Measurements from ENCODE around the gene PBX3. TPM values are rescaled to one million over a fixed set of nuclear protein-coding genes. Genes with fewer than 3 reads are reported as not detected.

Gene PBX3
- total RNA-seq, 1 donor from 2014 or later: 22.2 TPM

DNA sequence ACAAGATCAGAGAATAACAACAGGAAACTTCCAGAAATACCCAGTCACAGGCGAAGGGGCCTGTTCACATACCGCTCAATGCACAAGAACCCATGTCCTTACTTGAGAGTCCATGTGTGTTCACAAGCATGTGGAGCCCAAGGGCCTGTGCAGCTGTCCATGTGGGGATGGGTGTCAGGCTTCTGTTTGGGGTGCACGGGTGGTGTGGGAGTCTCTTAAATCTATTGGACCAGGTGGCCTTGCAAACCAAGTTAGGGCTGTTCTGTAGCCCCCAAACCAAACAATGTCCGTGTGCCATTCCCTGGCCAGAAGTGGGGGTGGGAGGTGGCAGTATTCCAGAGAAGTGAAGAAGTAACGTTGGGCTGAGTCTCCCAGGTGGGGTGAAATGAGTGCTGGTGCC lies 222.3 kb downstream of the PBX3 start:
- intact Hi-C loops (cut with micrococcal nuclease): no loop called here

DNA sequence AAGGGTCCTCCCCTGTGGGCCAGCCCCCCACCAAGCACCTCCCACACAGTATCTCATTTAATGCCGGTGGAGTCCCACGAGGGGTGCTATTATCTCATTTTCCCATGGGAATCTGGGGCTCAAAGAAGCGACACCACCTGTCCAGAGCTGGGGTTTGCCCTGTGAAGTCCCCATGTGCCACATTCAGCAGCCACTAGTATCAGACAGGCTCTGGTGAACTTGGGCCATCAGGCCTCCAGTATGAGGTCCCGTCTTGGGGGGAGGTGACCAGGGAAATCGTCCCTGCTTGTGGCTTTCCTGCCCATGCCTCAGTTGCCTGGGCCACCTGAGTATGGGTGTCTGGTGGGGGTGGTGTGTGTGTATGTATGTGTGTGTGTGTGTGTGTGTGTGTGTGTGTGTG lies 222.7 kb downstream of the PBX3 start:
- intact Hi-C loops (cut with micrococcal nuclease): no loop called here

DNA sequence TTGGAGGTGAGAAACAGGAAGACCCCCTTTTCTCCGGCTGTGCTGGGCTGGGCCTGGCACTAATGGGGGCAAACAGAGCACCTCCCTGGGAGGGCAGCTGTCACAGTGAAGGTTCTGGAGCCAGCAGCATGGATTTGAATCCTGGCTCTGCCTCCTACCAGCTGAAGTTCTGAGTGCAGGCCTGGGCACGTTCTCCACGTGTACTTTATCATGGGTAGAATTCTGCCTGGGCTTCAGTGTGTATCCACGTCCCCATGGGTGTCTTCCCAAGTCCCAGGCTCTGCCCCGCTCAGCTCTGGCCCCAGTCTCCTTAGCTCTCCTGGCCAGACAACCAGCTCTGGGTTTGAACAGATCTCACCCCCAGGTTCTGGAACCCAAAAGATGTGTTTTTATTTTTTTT lies 223.2 kb downstream of the PBX3 start:
- intact Hi-C loops (cut with micrococcal nuclease): no loop called here

DNA sequence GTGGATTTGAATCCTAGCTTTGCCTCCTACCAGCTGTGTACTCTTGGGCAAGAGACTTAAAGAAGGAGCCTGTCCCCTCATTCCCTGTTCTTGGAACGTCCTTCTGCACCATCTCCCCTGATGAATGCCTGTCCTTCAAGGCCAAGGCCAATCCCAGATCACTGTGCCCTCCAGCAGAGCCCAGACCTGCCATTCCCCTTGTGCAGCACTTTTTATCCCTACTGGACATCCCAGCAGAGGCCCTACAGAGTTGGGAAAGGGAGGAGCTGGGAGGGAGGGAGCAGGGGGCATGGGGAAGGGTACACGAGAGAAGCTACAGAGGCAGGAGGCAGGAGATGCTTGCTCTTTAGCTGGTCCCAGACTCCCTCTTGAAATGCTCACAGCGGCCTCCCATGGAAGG lies 223.9 kb downstream of the PBX3 start:
- intact Hi-C loops (cut with micrococcal nuclease): no loop called here

DNA sequence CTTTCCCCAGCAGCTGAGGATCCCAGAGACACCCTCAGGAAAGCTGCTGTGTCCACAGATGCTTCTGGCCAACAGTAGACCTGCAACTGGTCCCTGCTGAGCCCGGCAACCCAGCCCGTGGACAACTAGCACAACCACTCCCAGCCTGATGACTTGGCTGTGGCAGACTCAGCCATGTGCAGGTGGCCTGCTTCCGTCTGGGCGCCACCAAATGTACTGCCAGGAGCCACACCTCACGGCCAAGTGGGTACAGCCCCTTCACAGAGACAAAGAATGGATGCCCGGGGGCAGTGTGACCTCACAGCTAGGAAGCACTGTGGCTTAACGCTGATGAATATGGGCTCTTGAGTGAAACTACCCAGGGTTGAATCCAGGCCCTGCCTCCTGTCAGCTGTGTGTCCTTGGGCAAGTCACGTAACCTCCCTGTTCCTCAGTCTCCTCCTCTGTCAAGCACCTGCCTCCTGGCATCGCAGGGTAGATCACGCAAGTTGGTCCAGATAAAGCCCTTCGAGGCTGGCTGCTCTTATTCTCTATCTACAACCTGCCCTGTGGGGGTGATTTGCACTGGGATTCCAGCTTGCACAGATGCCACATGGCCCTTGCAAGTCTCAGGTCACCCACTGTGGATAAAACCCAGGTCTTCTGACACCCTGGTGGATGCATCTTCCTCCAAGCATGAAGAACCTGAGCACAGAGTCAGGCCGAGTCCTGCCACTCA lies 225.0 kb downstream of the PBX3 start:
- intact Hi-C loops (cut with micrococcal nuclease): no loop called here

DNA sequence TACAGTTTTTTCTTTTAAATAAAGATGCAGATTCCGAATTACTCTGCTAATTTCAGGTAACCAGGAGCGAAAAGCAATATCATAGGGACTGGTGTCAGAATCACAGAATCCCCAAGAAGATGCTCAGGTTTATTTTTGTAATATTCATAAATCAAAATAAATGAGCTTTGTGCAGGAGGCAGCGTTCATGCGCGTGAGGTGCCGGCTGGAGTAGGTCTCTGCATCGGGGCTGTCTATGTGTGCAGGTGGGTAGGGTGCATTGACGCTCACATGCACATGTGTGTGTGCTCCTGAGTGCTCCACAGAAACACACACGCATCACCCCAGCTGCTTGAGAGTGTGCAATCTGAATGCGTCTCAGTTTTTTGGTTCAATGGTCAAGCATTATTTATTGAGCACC lies 226.4 kb downstream of the PBX3 start:
- intact Hi-C loops (cut with micrococcal nuclease): no loop called here

DNA sequence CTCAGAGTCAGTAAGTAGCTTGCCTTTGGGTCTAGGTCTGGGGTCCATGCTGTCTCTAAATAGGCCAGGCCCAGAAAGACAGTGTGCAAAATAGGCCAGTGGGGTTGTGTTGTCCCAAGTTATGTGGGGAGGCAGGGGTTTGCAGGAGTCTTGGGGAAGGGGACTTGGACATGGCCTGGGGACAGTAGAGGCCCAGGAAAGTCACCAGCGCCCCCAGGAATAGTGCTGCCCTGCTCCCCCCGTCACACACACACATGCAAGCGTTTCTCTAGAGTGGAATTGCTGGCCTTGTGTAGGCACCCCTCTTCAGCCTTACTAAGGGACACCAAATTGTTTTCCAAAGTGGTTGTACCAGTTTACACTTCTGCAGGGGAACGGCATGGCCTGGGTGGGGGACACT lies 227.5 kb downstream of the PBX3 start:
- intact Hi-C loops (cut with micrococcal nuclease): no loop called here

DNA sequence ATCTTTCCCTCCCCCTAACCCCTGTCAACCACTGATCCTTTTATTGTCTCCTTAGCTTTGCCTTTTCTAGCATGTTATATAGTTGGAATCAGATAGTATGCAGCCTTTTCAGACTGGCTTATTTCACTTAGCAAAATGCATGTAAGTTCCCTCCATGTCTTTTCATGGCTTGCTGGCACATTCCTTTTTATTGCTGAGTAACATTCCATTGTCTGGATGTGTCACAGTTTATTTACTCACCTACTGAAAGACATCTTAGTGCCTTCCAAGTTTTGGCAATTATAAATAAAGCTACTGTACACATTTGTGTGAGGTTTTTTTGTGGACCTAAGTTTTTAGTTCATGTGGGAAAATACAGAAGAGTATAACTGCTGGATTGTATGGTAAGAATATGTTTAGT lies 230.1 kb downstream of the PBX3 start:
- intact Hi-C loops (cut with micrococcal nuclease): no loop called here

DNA sequence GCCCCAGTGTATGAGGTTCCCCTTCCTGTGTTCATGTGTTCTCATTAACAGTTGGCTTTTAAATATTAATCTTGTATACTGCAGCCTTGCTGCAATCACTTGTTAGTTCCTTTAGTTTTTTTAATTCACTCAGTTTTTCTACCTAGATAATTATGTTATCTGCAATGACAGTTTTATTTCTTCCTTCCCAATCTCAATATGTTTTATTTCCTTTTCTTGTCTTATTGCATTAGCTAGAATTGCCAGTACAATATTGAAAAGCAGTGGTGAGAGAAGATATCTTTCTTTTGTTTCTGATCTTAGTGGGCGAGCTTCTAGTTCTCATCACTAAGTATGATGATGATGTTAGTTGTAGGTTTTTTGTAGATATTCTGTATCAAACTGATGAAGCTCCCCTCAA lies 232.2 kb downstream of the PBX3 start:
- intact Hi-C loops (cut with micrococcal nuclease): no loop called here

DNA sequence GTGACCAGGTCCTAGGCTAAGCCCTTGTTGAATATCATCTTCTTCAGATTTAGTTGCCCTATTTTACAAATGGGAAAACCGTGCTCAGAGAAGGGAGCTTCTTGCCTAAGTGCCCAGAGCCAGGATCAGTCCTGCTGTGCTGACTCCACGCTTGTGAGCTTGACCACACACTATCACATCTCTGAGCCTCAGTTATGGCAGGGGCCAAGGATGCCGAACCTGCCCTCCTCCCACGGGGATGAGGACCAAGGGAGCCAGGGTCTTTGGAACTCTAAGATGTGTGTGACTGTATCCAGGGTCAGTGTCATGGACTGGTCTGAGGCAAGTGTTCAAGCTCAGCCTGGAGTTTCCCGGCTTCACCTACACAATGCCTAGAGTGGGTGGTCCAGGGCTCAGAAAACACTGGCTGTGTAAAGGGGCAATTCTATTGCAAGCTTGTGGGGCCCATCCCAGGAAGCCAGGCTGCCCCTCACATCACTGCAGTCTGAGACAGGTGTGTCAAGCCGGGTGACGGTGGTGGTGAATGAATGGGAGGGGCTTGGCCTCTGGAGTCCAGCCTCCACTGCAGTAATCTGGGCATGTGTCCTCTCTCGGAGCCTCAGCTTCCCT lies 235.7 kb downstream of the PBX3 start:
- intact Hi-C loops (cut with micrococcal nuclease): no loop called here

DNA sequence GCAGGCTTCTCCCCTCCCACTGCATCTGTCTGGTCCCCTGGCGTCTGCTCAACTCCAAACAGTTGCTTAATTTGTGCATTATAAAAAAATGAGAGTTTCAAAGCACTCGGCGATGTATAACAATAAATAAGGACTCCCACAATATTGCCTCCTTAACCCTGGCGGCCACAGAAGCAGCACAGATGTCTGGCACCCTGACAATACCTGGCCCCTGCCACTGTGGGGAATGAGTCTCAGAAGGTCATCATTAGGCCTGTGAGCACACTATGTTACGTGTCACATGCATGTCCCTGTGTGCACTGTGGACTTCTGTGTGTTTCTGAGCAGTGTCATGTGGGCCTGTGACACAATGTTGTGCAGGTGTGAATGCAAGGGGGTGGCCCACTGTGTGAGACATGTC lies 236.5 kb downstream of the PBX3 start:
- intact Hi-C loops (cut with micrococcal nuclease): no loop called here

DNA sequence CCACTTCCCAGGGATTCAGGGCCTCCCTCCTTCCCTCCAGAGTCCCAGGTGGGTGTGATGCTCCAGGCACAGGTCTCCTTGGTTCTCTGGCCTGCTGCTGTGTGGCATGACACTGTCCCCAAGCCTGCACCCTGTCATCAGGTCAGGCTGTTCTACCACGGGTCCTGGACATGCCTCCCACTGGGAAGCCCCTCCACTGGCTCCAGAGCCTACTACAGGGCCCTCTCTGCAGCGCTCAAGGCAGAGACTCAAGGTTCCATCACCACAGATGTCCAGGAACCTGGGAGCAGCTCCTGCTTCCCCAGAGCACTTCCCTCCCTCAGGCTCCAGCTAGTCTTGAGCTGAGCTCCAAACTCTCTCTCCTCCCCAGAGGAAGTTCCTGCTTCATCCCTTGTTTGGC lies 237.3 kb downstream of the PBX3 start:
- intact Hi-C loops (cut with micrococcal nuclease): no loop called here

DNA sequence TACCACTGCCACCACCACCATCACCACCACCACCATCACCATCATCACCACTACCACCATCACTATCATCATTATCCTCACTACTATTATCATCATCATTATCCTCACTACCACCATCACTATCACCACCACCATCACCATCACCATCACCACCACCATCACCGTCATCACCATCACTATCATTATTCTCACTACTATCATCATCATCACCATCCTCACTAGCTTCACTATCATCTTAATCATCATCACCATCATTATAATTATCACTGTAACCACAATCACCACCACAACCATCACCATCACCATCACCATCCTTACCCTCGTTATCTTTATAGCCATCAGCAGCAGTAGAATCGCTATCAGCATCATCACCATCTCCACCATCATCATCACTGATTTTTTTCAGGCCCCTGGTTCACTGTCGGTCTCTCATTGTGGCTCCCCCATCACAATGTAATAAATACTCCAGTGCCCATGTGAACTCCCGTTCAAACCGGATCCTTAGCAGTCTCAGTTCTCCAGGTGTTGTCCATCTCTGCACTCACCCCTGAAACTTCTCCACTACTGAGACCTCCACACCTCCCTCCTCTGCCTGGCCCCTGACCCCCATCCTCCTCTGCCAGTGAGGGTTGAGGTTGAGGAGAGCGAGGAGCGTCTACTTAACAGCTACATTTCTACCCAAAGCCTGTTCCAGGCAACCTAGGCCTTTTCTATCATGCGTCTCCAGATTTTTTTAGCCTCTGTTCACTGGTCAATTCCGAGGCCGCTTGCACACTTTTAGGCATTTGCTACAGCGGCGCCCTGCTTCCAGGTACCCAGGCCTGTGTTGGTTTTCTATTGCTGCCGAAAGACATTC lies 238.2 kb downstream of the PBX3 start:
- intact Hi-C loops (cut with micrococcal nuclease): no loop called here

DNA sequence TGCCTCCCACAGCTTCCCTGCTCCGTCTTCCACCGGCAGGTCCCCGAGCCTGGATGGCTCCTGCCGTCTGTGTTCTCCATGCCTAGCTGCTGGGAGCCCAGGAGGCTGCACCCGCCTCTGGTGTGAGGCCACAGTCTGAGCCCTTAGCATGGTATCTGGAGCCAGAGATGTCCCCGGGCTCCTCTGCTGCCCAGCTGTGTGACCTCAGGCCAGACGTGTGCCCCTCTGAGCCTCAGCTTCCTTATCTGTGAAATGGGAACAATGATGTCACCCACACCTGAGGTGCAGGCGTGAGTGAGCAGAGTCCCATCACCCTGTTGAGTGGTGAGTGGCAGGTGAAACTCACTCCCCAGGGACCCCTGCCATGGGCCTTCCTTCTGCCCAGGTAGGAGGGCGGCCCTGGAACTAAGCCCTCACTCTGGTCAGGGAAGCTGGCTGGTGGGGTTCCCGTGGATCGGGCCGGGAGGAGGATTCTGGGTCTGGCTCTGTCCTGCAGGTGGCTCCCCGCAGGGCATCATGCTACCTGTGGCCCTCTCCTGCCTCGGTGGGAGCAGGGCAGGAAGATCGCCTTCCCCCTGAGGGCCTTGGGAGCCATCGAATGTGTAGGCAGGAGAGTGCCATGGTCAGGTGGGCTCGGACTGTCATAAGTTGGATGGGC lies 239.0 kb downstream of the PBX3 start:
- intact Hi-C loops (cut with micrococcal nuclease): no loop called here

DNA sequence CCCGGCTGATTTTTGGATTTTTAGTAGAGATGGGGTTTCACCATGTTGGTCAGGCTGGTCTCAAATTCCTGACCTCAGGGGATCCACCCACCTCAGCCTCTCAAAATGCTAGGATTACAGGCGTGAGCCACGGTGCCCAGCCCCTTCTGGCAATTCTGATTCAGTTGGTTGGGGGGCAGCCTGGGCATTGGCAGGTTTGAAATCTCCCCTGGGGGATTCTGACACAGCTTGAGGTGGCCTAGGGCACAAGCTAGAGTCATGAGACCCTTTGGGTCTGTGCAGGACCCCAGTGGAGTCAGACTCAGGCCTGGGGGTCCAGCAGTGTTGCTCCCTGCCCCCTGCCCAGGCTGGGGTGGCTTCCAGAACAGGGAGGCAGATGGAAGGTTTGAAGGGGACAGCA lies 239.8 kb downstream of the PBX3 start:
- intact Hi-C loops (cut with micrococcal nuclease): no loop called here

DNA sequence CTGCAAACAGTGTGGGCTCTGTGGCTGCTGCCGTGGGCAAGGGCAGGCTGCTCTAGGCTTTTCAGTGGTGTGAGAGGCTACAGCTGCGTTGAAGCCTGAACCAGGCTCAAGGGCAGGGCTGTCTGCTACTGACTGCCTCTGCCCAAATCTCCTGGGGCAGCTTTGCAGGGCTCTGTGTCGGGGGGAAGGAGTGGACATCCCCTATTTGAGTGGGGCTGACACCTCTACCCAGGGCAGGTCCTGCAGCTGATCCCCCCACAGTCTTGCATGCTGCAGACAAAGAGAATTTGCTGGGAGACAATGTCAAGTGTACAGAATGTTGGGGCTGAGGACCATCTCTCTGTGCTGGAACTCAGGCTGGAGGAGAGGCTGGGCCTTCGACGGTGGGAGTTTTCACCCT lies 240.2 kb downstream of the PBX3 start:
- intact Hi-C loops (cut with micrococcal nuclease): no loop called here

DNA sequence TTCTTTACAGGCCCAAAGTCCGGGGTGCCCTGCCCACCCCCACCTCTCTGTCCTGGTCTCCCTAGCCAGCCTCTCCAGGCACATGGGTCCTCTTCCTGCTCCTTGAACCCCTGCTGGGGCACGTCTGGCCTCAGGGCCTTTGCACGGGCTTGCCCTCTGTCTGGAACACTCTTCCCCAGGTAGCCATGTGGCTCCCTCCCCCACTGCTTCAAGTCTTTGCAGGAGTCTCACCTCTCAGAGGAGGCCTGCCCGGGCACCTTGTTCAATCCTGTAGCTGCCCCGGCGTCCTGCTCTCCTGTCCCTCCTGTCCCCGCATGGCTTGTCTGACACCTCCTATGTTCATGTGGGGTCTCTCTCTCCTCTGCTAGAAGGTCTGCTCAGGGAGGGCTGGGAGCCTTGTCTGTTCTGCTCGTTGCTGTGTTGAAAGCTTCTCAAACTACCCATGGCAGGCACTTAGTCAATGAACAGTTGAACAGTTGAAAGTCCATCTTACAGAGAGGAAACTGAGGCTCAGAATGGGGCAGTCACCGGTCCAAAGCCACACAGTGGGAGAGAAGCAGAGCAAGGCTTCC lies 241.4 kb downstream of the PBX3 start:
- intact Hi-C loops (cut with micrococcal nuclease): no loop called here

DNA sequence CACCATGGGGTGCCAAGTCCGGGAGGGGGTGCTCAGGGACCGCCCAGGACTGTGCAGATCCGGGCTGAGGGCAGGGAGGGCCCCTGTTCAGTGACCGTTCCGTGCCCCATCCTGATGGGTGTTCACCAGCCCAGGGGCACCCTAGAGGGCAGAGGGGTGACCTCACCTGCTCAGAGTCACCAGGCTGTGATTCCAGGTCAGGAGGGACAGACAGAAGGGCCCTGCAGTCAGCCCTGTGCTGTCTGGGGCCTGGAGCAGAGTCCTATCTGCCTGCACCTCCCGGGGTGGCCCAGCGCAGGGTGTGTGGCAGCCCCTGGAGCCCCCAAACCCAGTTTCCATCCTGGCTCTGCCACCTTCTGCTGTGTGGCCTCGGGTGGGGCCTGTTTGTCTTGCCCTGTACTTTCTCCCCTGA lies 241.9 kb downstream of the PBX3 start:
- intact Hi-C loops (cut with micrococcal nuclease): no loop called here

DNA sequence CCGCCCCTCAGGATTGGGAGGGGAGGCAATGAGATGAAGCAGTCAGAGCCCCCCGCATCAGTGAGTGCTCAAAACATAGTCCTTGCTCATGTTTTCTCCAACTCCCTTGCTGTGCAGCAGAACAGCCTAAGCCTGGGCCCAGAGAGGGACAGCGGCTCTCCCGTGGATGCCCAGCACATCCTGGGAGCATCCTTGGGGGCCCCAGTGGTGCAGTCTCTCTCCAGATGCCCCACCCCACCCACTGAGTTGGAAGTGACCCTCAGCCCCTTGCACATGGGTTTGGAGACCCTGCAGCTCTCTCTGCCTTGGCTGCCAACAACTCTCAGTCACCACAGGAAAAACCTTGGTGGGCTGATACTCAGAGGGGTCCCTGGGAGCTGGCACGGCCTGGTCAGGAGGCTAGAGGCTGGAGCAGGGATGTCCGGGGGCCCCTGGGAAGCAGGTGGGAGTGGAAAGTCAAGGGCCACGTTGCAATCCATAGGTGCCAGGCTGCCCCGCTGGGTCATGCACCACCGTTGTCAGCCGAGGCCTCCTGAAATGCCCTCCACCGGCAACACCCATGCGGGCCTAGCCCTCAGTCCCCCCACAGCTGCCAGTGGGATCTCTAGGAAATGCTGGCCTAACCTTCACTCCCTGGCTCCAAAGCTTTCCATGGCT lies 242.5 kb downstream of the PBX3 start:
- intact Hi-C loops (cut with micrococcal nuclease): no loop called here

DNA sequence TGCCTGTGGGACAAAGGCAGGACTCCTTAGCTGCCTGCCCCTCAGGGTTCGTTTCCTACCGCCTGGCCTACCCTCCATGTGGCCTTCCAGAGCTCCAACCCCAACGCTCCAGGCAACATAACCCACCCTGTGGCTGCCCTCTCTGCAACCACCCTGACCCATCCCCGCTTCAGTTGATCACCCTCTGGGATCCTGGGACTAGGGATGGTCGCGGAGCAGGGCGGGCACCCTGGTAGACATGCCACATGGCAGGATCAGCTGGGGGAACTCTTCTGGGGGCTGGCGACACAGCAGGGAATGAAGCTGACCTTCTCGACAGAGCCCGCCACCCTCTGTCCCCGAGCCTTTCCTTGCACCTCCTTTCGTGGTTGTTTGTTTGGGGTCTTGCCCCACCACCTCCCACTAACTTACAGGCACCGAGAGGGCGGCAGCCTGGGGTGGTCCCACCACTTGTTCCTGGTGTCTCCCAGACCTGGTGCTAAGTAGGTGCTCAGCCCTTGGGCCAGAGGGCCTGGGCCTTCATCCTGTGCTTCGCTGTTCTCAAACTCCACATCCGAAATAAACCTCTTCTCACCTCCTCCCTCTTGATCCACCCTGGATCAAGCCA lies 243.1 kb downstream of the PBX3 start:
- intact Hi-C loops (cut with micrococcal nuclease): no loop called here

DNA sequence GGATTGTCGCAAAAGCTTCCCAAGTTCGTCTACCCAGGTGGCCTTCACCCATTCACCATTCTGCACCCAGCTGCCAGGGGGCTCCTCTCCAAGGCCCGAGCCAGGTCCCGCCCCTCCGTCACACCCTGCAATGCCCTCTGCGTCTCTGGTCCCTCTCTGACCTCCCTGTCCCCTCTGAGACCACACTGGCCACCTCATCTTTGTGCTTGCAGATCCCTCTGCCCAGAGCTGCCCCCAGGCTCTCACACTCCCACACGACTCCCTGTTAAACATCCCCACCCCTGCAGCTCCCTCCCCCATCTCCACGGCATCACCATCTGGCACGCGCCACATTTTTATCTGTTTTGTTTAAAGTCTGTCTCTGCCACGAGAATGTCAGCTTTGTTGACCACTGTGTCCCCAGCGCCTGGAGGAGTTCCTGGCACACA lies 243.6 kb downstream of the PBX3 start:
- intact Hi-C loops (cut with micrococcal nuclease): no loop called here
